ENCODE measurements around the gene TBC1D1. TPM values are rescaled to one million over a fixed set of nuclear protein-coding genes. Genes with fewer than 3 reads are reported as not detected.
A peak's percentile ranks its signal among the peaks of the same experiment; 100 is the strongest.

Gene TBC1D1
- total RNA-seq, 4 donors from 2014 or later = 206 to 258 (median 221) TPM

DNA sequence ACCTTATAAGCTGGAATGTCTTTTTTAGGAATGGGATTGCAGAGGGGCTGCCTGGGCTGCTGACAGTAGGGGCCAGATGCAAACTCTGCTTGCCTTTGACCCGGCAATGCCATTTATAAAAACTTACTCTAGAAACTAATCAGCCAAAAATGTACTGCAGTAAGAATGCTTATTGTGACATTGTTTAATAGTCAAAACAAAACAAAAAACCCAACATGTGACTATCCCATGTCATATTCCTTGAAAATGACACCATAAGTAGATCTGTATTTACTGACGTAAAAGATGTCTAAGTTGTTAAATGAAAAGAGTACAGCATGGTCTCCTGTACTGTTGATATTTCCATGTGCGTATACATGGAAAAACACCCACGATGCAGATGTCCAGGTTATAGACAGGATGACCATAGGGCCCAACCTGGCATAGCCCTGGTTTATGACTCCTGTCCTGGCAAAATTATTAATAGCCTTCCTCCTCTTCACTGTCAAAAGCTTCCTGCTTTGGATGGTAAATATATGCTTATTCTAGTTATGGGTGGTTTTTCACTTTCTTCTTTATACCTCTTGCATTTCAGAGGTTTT, 208.2 kb downstream of the TBC1D1 start:
- Histone ChIP-seq H3K27me3 (no peaks in the 10 kb centered on the region), H3K4me1 (peaks cover 0 to 11% (median 5%) of the 10 kb centered on the region in 4 donors), H3K4me3 (no peak overlapping the region), H3K36me3 (peaks cover 8 to 87% (median 56%) of the 10 kb centered on the region in 4 donors), H3K9me3 (no peaks in the 10 kb centered on the region), H3K27ac (replicated peaks in 1 of 4) (peak overlapping the region in 2 of 4 donors; percentile 3 to 5)
- DNase-seq (ENCODE audit: extremely low spot score) = no peak
- TF ChIP-seq EP300 (IDR thresholded peaks at IDR 0.05) (no peak), POLR2AphosphoS5 (IDR thresholded peaks at IDR 0.05) (no peak), POLR2A (IDR thresholded peaks at IDR 0.05; ENCODE audit: low read depth) (no peak)
- TF ChIP-seq, protein P1, sequence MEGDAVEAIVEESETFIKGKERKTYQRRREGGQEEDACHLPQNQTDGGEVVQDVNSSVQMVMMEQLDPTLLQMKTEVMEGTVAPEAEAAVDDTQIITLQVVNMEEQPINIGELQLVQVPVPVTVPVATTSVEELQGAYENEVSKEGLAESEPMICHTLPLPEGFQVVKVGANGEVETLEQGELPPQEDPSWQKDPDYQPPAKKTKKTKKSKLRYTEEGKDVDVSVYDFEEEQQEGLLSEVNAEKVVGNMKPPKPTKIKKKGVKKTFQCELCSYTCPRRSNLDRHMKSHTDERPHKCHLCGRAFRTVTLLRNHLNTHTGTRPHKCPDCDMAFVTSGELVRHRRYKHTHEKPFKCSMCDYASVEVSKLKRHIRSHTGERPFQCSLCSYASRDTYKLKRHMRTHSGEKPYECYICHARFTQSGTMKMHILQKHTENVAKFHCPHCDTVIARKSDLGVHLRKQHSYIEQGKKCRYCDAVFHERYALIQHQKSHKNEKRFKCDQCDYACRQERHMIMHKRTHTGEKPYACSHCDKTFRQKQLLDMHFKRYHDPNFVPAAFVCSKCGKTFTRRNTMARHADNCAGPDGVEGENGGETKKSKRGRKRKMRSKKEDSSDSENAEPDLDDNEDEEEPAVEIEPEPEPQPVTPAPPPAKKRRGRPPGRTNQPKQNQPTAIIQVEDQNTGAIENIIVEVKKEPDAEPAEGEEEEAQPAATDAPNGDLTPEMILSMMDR (IDR thresholded peaks at IDR 0.05) = no peak
- 89% methylated on average over 4 of the region's 4 CpGs for WGBS
- intact Hi-C loops (cut with DNase I) = no loop called here

DNA sequence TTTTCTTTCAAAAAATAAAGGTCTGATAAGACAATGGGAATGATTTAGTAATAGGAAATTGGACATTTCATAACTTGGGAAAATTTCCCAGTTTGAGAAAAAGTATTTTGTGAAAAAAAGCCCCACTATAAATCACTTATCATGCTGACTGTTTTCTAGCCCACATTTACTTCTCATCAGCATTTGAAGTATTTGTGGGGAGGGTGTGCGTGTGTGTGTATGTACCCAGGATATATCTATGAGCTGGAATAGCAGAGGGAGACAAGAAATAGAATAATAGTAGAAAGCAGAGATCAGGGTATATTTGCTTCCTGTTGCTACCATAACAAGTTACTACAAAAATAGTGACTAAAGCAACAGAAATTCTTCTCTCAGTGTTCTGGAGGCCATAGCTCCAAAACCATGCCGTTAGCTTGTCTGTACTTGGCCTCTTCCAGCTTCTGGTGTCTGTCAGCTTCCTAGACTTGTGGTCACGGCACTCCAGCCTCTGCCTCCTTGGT, 209.1 kb downstream of the TBC1D1 start:
- peak overlapping the region in 3 of 4 donors; percentile 3 to 24 (median 5) for H3K27ac ChIP-seq (replicated peaks in 1 of 4)
- intact Hi-C loops (cut with DNase I) = no loop called here
- H3K9me3 ChIP-seq = no peaks in the 10 kb centered on the region
- 66% methylated on average over 3 of the region's 3 CpGs for WGBS
- no peaks in the 10 kb centered on the region for H3K27me3 ChIP-seq
- H3K36me3 ChIP-seq = peaks cover 8 to 92% (median 60%) of the 10 kb centered on the region in 4 donors
- H3K4me3 ChIP-seq = no peak overlapping the region
- no peak for DNase-seq (ENCODE audit: extremely low spot score)
- TF ChIP-seq POLR2AphosphoS5 (IDR thresholded peaks at IDR 0.05) (no peak), EP300 (IDR thresholded peaks at IDR 0.05) (no peak), POLR2A (IDR thresholded peaks at IDR 0.05; ENCODE audit: low read depth) (no peak)
- TF ChIP-seq, protein P1 (IDR thresholded peaks at IDR 0.05) = no peak
- H3K4me1 ChIP-seq = peaks cover 0 to 11% (median 5%) of the 10 kb centered on the region in 4 donors

DNA sequence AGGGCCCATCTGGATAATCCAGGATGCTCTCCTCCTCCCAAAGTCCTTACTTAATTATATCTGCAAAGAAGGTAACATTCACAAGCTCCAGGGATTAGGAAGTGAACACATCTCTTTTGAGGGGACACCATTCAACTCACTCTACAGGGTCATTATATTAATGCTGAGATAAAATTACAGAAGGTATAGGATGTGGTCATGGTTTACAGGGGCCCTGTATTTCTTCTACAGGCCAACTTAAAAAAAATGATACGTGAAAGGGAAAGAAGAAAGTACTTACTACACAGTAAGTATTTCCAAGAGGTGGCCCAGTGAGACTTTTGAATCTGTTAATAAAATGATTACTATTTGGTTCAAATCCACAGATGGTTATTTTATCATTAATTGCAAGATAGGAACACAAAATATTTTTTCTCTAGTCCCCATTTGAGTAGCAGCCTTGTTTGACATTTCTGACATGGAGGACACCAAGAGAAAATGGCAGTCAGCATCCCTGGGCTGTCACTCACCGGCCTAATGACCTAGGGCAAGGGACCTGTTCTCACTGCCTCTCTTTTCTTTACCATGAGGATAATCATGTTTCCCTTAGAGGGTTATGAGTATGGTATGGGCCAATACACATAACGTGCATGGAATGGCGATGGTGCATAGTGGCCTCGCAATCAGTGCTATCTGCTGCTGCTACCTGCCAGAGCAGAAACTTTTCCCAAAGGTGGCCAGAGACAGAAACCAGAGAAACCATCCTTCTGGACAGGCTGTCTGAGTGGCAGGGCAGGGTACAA, 209.8 kb downstream of the TBC1D1 start:
- Histone ChIP-seq H3K4me1 (peaks cover 0 to 11% (median 5%) of the 10 kb centered on the region in 4 donors), H3K27me3 (no peaks in the 10 kb centered on the region), H3K27ac (replicated peaks in 1 of 4) (peak overlapping the region in 2 of 4 donors; percentile 5 to 24), H3K9me3 (no peaks in the 10 kb centered on the region), H3K36me3 (peaks cover 8 to 96% (median 63%) of the 10 kb centered on the region in 4 donors), H3K4me3 (no peak overlapping the region)
- intact Hi-C loops (cut with DNase I) = no loop called here
- WGBS = 96% methylated on average over 5 of the region's 5 CpGs
- no peak for TF ChIP-seq EP300 (IDR thresholded peaks at IDR 0.05)
- TF ChIP-seq, protein P1 (IDR thresholded peaks at IDR 0.05) = no peak
- TF ChIP-seq POLR2A (IDR thresholded peaks at IDR 0.05; ENCODE audit: low read depth) = no peak
- TF ChIP-seq POLR2AphosphoS5 (IDR thresholded peaks at IDR 0.05) = no peak
- DNase-seq (ENCODE audit: extremely low spot score) = no peak

DNA sequence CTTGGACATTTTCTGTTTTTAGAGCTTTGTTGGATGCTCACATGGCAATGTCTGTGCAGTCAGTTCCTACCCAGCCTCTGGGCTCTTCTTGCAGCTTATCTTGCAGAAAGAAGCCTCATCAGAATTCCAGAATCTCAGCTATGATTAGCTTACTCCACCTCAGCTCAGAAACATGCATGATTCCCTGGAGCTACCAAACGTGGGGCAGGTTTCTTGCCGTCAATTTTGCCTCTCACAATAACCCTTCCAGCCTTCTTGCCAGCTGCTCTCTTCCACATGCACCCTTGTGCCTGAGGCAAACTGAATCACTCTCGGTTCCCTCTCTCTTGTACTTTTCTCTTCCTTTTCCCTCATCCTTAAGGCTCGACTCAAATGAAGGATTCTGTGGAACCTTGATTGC, 210.7 kb downstream of the TBC1D1 start:
- DNase-seq (ENCODE audit: extremely low spot score) = no peak
- Histone ChIP-seq H3K27ac (replicated peaks in 1 of 4) (no peak overlapping the region), H3K36me3 (peaks cover 0 to 96% (median 64%) of the 10 kb centered on the region in 4 donors)

More for the DNA sequence above, 210.7 kb downstream of the TBC1D1 start:
- Histone ChIP-seq H3K9me3 (no peaks in the 10 kb centered on the region), H3K4me1 (peaks cover 4 to 17% (median 12%) of the 10 kb centered on the region in 4 donors), H3K27me3 (no peaks in the 10 kb centered on the region), H3K4me3 (no peak overlapping the region)
- WGBS = 74% methylated on average over 4 of the region's 4 CpGs
- intact Hi-C loops (cut with DNase I) = no loop called here
- TF ChIP-seq POLR2AphosphoS5 (IDR thresholded peaks at IDR 0.05) (no peak), EP300 (IDR thresholded peaks at IDR 0.05) (no peak), POLR2A (IDR thresholded peaks at IDR 0.05; ENCODE audit: low read depth) (no peak)
- TF ChIP-seq, protein P1 (IDR thresholded peaks at IDR 0.05) = no peak

Data from esophagus muscularis mucosa (tissue), 4 donors.